Left lobe of liver (tissue), 2 donors: ENCODE measurements around the gene APBB2. TPM values are rescaled to one million over a fixed set of nuclear protein-coding genes. Genes with fewer than 3 reads are reported as not detected.

Source experiments
- ATAC-seq: fragments of 200-7000 bp; cut with Tn5 transposase; one replicate; pipeline ENCODE4 v1.9.1; 2020; ENCODE audit warnings: mild to moderate bottlenecking, moderate library complexity
- DNase-seq: peaks from one replicate; pipeline ENCODE4 v3.0.0-alpha.2; 2020; ENCODE audit warnings: low spot score
- total RNA-seq: library from RNA; stranded (reverse); gene quantifications from one replicate; pipeline ENCODE4 v1.2.1, GENCODE V29; 2021
- donor health status: DM: no; HTN: no; CAD: no; lungs with moderate emphysema.
- donor health status: DM: no; HTN: yes; CAD: no.

APBB2 gene
- total RNA-seq, 1 donor from 2014 or later, result 26.2 TPM

GRCh38 chr4:40808926-40809457, 405.4 kb downstream of the APBB2 start:
- DNase-seq, result no peak
- peak; percentile 44 for ATAC-seq

GRCh38 chr4:40804598-40804997, 409.7 kb downstream of the APBB2 start:
- no peak for ATAC-seq

GRCh38 chr4:40800064-40800463, 414.3 kb downstream of the APBB2 start:
- no peak for DNase-seq
- no peak for ATAC-seq

More at GRCh38 chr4:40804598-40804997, 409.7 kb downstream of the APBB2 start:
- no peak for DNase-seq

GRCh38 chr4:40789771-40790170, 424.6 kb downstream of the APBB2 start:
- ATAC-seq (no peak), DNase-seq (no peak)

GRCh38 chr4:40789031-40789430, 425.3 kb downstream of the APBB2 start:
- ATAC-seq, result no peak
- no peak for DNase-seq

GRCh38 chr4:40788331-40788730, 426.0 kb downstream of the APBB2 start:
- no peak for ATAC-seq
- DNase-seq, result no peak

GRCh38 chr4:40785727-40786126, 428.6 kb downstream of the APBB2 start:
- DNase-seq, result no peak
- ATAC-seq, result no peak

- ATAC-seq (no peak), DNase-seq (no peak)
These were observed 431.5 kb downstream of the APBB2 start for GRCh38 chr4:40782876-40783275.

GRCh38 chr4:40778090-40778489, 436.3 kb downstream of the APBB2 start:
- ATAC-seq (no peak), DNase-seq (no peak)

GRCh38 chr4:40769266-40769665, 445.1 kb downstream of the APBB2 start:
- DNase-seq (no peak), ATAC-seq (no peak)

- DNase-seq, result no peak
- ATAC-seq, result no peak
These were observed 451.1 kb downstream of the APBB2 start for GRCh38 chr4:40763228-40763716.

Other genes starting within 250 kb of the APBB2 start
- gene UCHL1, start 42.4 kb upstream of the APBB2 start, total RNA-seq, result 1.0 TPM